Hematopoietic multipotent progenitor cell treated with erythropoietin and hydrocortisone succinate and interleukin-3 and kit ligand, for 17 days (in vitro differentiated cells): ENCODE results near the gene POLR1F.
"Not testable (repeated sequence)": the region's sequence is repeated elsewhere in the genome, so short reads cannot be mapped to it uniquely, and the experiment has no call there.

ENCODE experiments used
- DNase-seq: peaks from one replicate; pipeline ENCODE4 v3.0.0-alpha.2; 2015; ENCODE audit warnings: low spot score

Gene POLR1F, protein sequence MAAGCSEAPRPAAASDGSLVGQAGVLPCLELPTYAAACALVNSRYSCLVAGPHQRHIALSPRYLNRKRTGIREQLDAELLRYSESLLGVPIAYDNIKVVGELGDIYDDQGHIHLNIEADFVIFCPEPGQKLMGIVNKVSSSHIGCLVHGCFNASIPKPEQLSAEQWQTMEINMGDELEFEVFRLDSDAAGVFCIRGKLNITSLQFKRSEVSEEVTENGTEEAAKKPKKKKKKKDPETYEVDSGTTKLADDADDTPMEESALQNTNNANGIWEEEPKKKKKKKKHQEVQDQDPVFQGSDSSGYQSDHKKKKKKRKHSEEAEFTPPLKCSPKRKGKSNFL

GRCh38 chr7:19708397-19709248 is at the start of gene POLR1F:
TSS of gene POLR1F (minus strand) at chr7:19709037. CDS start at chr7:19709016, 21 bp downstream.
- DNase-seq: peak; percentile 90

GRCh38 chr7:19754521-19755116 is 45.8 kb upstream of the POLR1F start:
- DNase-seq: peak; percentile 46

- no peak for DNase-seq
Measured at GRCh38 chr7:19752020-19752419, 43.2 kb upstream of the POLR1F start.

GRCh38 chr7:19749658-19750057 is 40.8 kb upstream of the POLR1F start:
- no peak for DNase-seq

- DNase-seq: peak; percentile 10
Measured at GRCh38 chr7:19747740-19748339, 39.0 kb upstream of the POLR1F start.

DNA sequence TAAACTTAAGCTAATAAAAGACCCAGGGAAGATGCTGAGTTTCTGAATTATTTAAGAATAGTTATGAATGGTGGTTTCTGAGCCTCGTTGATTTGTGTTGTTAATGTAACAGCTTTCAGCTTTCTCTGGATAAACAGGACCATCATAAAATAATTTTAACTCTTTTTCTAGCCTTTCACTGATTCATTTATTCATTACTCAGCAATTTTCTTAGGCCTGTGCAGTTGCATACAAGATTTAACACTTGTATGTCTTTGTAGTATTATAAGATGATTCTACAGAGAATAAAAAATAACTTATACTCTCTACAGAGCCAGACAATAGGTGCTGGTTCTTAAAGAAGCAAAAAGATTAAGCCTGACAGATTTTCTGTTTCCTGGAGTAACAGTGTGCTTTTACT is 35.2 kb upstream of the POLR1F start:
- no peak for DNase-seq

DNA sequence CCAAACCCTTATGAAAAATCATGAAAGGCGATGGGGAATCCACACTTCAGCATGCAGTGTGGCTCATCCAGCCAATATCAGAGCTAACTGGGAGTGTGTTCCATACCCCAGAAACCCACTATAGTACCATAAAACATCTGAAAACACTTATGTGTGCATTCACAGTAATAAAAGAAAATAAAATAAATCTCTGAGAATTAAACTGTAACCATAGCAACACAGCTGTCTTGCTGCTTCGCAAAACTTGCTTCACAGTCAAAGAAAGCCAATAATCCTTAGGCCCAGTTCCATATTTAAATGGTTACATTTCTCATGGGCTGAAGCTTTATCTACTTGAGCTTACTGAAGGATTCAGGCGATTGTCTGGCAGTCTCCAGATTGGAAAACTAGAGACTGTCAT is 19.9 kb upstream of the POLR1F start:
- no peak for DNase-seq

DNA sequence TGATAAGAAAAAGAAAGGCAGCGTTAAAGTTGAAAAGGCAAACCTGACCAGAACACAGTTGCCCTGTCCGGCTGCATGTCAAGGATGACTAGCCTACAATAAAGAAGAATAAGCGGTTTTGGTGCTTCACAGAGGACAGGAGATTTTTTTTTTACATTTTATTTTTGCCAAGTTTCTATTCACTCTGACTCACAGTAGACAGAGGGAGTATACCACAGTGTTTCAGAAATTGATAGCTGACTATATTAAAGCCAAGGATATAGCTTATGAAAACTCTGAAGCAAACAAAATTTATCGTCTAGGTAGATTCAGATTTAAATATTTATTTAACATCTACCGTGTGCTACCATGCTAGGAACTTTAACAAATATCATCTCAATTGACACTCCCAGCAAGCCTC is 16.9 kb upstream of the POLR1F start:
- DNase-seq: no peak

- no peak for DNase-seq
Measured at GRCh38 chr7:19715499-19715898, 6.7 kb upstream of the POLR1F start.

DNA sequence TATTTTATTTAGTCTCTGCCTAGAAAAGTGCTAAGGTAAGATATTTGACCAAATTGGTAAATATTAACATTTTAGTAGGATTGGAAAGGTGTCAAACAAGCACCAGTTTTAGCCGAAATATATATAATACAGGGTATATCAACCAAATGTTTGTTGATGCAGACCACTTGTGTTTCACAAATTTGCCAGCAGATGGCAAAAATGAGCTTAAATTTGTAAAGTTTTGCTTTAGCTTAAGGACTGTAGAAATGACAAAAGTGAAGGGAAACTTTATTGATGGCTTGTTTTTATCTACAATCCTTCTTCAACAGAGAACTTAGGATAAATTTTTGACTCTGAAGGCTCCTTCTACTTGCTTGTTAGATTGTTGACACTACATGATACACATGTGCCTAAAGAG is 4.8 kb upstream of the POLR1F start:
- peak; percentile 40 for DNase-seq

- no peak for DNase-seq
Measured at GRCh38 chr7:19709249-19709578, 377 bp upstream of the POLR1F start.

DNA sequence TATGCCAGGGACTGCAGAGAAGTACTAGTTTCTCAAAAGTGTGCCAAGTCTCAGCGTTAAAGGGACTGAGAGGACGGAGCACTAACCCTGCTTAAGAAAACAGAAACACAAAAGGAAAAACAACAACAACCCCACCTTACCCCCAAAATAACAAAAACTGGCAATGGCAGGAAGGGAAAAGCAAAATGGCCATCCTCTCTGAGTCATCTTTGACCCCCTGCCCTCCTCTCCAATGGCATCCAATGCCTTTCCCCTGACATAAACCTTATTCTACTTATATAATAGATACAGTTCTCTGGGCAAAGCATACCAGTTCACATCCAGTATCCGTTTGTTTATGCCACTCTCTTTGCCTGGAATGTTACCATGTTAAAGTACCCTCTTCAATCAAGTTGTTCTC is 1.6 kb downstream of the POLR1F start:
- no peak for DNase-seq

GRCh38 chr7:19705663-19706062 is 3.2 kb downstream of the POLR1F start:
- DNase-seq: no peak

GRCh38 chr7:19701471-19701870 is 7.4 kb downstream of the POLR1F start:
- no peak for DNase-seq

DNA sequence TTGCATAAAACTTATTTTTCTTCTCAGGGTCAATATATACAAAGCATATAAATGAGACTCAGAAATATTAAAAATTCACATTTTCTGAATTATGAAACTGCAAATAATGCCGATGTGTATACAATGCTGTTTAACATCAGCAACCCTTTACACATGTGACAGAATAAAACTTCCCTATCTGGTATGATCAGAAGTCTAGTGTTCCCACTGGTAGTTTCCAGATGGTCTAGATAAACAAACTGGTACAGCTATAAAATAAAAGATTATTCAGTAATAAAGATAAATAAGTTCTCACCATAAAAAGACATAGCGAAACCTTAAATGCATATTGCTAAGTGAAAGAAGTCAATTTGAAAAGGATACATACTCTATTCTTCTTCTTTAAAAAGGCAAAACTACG is 7.9 kb downstream of the POLR1F start:
- DNase-seq: no peak

GRCh38 chr7:19698331-19698730 is 10.5 kb downstream of the POLR1F start:
- no peak for DNase-seq

DNA sequence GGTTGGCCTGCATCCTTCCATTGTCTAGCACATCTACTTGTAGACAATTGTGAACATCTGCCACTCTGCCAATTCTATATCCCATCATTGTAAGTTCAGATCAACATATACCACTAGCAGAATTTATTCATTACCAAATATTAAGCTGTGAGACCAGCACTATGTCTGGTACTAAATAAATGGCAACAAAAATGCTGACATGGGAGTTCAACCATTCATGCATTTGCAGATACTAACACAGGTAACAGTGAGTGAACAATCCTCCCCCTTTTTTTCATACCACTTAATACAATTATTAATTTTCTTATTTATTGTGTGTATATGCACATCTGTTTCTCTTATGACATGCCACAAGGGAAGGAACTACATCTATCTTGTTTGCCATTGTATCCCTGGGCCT is 11.9 kb downstream of the POLR1F start:
- no peak for DNase-seq

DNA sequence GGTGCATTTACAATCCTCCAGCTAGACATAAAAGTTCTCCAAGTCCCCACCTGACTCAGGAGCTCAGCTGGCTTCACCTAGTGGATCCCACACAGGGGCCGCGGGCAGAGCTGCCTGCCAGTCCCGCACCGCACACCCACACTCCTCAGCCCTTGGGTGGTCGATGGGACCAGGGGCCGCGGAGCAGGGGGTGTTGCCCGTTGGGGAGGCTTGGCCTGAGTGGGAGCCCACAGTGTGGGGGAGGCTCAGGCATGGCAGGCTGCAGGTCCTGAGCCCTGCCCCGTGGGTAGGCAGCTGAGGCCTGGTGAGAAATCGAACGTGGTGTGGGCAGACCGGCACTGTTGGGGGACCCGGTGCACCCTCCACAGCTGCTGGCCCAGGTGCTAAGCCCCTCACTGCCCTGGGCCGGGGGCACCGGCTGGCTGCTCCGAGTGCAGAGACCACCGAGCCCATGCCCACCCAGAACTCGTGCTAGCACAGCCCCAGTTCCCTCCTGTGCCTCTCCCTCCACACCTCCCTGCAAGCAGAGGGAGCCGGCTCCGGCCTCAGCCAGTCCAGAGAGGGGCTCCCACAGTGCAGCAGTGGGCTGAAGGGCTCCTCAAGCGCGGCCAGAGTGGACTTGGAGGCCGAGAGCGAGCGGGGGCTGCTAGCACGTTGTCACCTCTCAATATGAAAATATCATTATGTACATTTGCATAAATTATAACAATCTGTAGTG is 16.6 kb downstream of the POLR1F start:
- no peak for DNase-seq

DNA sequence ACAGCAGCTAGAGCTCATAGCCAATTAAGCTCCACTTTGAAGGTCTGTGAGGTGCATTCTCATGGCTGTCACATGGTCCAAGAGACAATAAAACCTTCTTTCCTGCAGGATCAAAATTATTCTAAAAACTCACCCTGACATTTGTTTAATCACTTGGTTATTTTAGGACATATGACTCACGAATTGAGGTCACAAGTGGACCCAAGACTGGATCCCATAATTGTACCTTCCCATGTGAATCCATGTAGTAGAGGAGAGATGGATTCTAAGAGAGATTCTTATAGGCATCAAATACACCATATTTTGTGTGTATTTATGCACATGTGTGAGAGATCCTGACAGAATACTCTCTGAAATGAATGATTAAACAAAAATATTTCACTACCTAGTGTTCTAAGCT is 18.1 kb downstream of the POLR1F start:
- no peak for DNase-seq

DNA sequence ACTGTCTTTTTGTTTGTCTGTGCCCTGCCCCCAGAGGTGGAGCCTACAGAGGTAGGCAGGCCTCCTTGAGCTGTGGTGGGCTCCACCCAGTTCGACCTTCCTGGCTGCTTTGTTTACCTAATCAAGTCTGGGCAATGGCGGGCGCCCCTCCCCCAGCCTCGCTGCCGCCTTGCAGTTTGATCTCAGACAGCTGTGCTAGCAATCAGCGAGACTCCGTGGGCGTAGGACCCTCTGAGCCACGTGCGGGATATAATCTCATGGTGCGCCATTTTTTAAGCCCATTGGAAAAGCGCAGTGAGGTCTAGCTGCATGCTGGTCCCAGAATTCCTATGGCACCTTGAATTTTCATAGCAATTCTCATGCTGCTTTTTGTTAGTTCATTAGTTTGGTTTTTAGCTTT is 19.7 kb downstream of the POLR1F start:
- not testable (repeated sequence) for DNase-seq

DNA sequence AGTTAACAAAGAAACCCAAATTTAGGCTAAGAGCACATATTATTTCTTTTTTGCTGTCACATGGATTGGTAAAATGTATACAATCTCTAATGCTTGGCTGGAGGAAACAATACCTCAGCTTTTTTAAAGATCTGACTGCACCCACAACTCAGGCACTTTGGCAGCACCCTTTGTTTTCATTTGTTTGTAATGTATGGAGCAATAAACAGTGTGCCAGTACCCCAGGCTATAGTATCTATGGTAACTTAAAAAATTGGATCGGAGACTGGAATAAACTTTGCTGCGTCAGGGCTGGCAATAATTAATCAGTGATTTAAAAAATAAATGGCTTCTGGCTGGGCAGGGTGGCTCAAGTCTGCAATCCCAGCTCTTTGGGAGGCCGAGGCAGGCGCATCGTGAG is 27.2 kb downstream of the POLR1F start:
- DNase-seq: no peak

- no peak for DNase-seq
Measured at GRCh38 chr7:19677180-19677579, 31.7 kb downstream of the POLR1F start.
